LNCaP clone FGC (cell line): ENCODE measurements around the gene NAA38.
A peak's percentile ranks its signal among the peaks of the same experiment; 100 is the strongest.

Source experiments
- DNase-seq: peaks from one replicate; pipeline ENCODE4 v3.0.0-alpha.2; 2011; ENCODE audit warnings: low read depth
- H3K4me3 ChIP-seq: 2 replicates; pipeline ENCODE4 v1.5.1; 2011; ENCODE audit warnings: mild to moderate bottlenecking, low read depth, low read length, control low read depth
- TF ChIP-seq, protein P1 (sequence below): IDR thresholded peaks from 2 replicates; pipeline ENCODE4 v1.5.1; 2012; ENCODE audit warnings: mild to moderate bottlenecking; ENCODE audit not compliant: control insufficient read depth, insufficient read depth; ENCODE audit errors: extremely low read depth

Gene NAA38

DNA sequence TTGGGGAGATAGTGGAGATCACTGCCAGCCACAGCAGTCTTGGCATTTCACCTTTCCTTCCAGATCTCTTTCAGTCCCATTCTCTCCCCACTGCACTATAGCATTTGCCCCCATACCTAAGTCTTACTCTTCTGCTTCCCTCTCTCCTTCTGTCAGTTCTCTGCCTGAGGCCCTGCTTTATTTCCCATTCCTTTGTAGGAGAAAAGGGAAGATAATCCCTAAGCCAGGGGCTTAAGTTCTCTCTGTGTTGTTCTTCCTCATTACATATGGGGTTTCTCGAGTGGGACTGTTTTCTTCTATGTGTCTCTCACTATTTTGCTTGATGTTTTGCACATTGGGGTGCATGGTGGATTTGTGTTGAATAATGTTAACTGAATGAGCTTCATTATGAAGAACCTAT is 16.9 kb downstream of the NAA38 start:
- peak overlapping the region; percentile 88 for H3K4me3 ChIP-seq
- TF ChIP-seq, protein P1, sequence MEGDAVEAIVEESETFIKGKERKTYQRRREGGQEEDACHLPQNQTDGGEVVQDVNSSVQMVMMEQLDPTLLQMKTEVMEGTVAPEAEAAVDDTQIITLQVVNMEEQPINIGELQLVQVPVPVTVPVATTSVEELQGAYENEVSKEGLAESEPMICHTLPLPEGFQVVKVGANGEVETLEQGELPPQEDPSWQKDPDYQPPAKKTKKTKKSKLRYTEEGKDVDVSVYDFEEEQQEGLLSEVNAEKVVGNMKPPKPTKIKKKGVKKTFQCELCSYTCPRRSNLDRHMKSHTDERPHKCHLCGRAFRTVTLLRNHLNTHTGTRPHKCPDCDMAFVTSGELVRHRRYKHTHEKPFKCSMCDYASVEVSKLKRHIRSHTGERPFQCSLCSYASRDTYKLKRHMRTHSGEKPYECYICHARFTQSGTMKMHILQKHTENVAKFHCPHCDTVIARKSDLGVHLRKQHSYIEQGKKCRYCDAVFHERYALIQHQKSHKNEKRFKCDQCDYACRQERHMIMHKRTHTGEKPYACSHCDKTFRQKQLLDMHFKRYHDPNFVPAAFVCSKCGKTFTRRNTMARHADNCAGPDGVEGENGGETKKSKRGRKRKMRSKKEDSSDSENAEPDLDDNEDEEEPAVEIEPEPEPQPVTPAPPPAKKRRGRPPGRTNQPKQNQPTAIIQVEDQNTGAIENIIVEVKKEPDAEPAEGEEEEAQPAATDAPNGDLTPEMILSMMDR = no peak
- DNase-seq = no peak

DNA sequence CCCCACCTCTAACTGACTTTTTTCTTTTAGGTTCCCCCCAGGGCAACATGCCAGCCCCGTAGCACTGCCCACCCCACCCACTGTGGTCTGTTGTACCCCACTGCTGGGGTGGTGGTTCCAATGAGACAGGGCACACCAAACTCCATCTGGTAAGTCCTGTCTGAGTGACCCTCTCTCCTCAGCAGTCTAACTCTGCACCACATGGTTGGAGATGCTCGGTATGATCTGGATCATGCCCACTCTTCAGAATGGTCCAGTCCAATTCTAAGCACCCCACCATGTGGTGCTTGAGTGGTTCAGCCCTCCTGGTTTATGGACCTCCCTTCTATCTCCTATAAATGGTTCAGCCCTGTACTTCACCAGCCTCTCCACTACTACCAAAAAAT is 17.5 kb downstream of the NAA38 start:
- H3K4me3 ChIP-seq = peak overlapping the region; percentile 88
- DNase-seq = no peak
- TF ChIP-seq, protein P1 = no peak

DNA sequence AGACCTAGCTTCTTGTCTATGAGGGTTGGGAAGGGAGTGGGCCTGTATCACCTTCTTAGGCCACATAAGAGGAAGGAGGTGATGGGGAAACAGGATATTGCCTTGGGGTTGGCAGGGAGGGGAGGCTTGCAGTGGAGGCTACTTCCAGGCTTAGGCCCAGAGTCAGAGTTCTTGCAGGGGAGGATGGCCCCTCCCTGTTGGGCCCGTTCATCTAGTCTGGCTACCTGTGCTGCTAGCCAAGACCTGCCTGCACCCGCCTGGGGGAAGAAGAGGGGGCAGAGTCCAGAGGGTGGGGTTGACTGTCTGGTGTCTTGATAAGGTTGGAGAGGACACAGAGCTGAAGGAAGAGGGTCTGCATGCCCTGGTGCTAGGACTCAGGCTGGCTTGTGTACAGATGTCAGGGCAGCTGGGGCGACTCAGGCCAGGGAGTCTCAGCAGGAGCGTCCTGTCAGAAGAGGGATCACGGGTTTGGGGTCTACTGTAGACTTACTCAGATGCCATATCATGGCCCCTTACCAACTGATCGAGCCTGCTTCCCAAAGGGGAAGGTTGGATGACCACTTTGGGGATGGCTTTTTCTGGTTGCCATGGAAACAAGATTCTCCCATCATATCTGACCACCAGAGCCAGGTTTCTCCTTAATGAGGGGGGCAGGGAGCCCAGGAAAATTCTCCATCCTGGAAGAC is 18.0 kb downstream of the NAA38 start:
- H3K4me3 ChIP-seq = peak overlapping the region; percentile 62
- TF ChIP-seq, protein P1 = no peak
- no peak for DNase-seq

DNA sequence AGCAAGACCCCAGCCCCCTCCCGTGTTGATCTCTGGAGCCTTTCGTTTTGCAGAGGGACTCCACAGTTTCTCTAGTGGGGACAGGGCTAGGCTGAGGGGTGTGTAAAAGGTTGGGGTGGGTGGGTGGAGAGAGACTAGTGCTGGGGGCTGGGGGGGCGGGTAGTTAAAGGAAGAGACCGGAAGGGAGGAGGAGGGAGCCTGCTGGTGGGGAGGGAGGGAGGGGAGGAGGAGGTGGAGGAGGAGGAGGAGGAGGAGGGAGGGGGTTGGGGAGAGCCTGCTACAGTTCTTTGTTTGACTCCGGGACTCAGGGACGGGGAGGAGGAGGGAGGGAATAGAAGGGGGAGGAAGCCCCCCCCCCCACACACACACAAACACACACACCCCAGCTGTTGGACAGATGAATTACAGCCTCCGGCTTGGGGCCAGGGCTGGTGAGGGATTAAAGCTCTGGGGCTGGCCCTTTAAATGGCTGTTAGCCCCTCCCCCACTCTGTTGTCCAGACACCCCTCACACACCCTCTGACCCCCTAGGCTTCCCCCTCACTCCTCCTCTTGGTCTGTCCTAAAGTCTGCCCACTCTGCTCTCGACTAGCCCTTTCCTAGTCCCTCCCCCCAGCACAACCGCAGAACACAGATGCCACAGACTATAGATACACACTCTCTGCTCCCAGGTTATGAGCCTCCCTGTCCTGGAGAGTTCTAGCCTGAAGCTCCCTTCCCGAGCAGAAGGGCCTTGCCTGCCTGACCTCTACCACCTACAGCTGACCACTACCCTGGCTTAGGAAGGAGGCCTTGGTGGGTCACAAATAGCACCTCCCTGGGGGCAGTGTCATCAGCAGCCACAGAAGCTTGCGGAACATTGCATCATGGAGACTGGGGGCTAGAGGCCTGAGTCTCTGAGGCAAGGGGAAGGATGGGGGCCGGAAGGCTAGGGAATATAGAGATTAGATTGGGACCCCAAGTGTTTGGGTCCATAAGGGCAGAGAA is 19.0 kb downstream of the NAA38 start:
- TF ChIP-seq, protein P1 = no peak
- no peak for DNase-seq
- peak overlapping the region; percentile 62 for H3K4me3 ChIP-seq

DNA sequence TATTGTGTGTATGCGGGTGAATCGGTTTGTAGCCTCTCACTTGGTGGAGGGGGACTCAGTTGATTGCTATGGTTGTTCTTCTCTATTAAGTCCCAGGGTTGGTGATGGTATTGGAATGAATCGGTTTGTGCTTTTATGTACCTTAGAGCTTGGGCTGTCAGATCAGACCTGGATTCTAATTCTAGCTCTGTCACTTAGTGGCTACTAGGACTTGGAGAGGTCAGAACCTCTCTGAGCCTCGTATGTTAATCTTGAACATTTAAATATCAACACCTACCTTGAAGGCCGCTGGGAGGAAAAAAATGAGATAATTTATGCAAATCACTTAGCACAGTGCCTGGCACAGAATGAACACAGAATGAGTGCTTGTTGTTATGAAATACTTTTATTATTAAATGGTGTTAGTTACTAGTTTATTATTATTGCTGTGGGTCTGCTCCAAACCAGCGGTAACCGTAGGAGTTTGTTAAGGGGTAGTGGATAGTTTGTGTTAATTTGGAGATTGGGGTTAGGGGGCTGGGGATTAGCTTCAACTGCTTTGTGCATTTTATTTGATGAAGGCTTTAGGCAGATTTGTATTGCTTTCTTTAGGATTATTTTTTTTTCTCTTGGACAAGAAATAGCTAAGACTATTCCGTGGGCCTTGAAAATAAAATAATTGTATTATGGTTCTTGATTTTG is 19.8 kb downstream of the NAA38 start:
- H3K4me3 ChIP-seq = peak overlapping the region; percentile 62
- TF ChIP-seq, protein P1 = no peak
- DNase-seq = no peak

DNA sequence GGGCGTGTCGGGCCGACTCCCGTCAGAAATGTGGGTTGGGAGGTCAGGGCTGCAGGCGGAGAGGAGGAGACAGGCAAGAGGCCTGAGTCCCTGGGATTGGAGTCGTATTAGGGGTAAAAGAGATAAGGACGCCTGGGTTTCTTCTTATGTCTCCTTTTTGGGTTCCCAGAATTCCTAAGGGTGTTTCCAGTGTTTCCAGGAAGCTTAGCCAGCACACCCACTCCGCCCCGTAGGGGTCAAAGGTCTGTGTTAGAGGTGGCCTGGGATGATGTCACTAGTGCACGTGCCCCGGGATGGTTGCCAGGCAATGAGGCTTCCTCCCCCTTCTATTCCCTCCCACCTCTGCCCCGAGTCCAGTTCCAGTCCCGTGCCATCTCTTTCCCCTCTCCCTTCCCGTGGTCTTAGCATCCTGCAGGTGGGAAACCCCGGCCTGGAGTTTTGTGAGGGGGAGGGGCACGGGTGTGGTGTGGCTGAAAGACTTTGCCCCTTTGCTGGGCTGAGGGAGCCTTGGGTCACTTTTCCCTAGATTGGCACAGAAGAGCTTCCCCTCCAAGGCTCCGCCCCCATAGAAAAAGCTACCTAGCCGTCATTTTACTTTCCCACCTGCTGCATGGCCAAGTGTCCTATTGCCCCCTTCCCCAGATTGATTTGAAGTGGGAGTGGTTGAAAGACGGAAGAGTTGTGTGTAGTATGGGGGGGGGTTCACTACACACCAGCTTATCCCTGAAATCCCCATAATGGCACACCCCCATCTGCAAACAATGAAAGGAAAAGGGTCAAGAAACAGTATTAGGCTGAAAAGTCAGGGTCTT is 20.6 kb downstream of the NAA38 start:
- TF ChIP-seq, protein P1 = no peak
- peak; percentile 99 for DNase-seq
- H3K4me3 ChIP-seq = peak overlapping the region; percentile 62
